GM12892 (cell line): Measurements from ENCODE around the gene MFN1. TPM values are rescaled to one million over a fixed set of nuclear protein-coding genes. Genes with fewer than 3 reads are reported as not detected.
A peak's percentile ranks its signal among the peaks of the same experiment; 100 is the strongest.
"Not testable (repeated sequence)": the region's sequence is repeated elsewhere in the genome, so short reads cannot be mapped to it uniquely, and the experiment has no call there.

Source experiments
- DNase-seq: peaks from one replicate; pipeline ENCODE4 v3.0.0; 2011; ENCODE audit not compliant: insufficient read length
- FAIRE-seq: peaks from 2 replicates; lab custom pipeline; 2011; peaks lifted over from hg19 to GRCh38; lab: Jason Lieb, UNC
- POLR2A ChIP-seq: IDR thresholded peaks from 2 replicates; pipeline ENCODE4 v1.6.1; 2011; ENCODE audit warnings: low read depth, low read length, control low read depth
- POLR2AphosphoS5 ChIP-seq: IDR thresholded peaks from 2 replicates; pipeline ENCODE4 v1.6.1; 2011; ENCODE audit warnings: low read depth, low read length, control low read depth
- TAF1 ChIP-seq: IDR thresholded peaks from 2 replicates; pipeline ENCODE4 v1.6.1; 2011; ENCODE audit warnings: low read depth, mild to moderate bottlenecking, control low read depth, low read length, borderline replicate concordance
- polyA plus RNA-seq: library from polyadenylated mRNA; unstranded; fragments of >200 nt; gene quantifications from one replicate; pipeline ENCODE4 v1.2.1, GENCODE V29; 2012; ENCODE audit warnings: missing spikeins, inconsistent platforms; ENCODE audit not compliant: missing spikeins

Gene MFN1
- 48.0 TPM for polyA plus RNA-seq

DNA sequence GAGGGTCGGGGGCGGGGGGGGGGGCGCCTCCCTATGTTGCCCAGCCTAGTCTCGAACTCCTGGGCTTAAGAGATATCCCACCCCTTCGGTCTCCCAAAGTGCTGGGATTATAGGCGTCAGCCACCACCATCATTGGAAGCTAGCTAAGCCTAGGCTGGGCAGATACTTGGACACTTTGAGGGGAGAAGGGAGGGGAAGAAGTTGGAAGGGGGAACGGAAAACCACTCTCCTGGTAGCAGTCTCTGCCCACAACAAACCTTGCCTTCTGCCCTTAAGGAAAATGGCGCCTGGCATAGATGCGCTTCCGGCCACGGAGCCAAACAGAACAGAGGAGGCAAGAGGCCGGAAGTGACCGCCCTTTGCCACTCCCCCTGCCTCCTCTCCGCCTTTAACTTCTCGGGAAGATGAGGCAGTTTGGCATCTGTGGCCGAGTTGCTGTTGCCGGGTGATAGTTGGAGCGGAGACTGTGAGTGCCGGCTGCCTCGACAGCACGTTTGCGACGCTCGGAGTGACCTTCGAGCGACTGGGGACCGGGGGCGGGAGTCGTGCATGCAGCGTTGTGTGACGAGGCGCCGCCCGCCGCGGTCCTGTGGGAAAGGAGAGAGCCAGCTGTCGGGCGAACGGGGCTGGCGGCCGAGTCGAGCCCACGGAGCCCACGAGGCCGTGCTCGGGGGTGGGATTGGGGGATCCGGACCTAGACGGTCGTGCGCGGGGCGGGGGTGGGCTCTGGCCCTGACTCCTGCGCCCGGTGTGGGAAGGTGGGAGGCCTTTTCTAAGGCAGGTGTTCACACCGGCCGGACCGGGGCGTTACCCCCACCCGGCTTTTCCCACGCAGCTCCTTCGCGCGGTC is at the start of gene MFN1:
Gene MFN1, plus strand, starts transcription at position 365 of the 850 bp plus-strand sequence. CDS start 1,143 bp downstream, outside the sequence.
- TF ChIP-seq TAF1: 0 out of 2 replicates have a peak, but pooled peaks have one; percentile 35
- TF ChIP-seq POLR2A: peak; percentile 92
- peak; percentile 84 for TF ChIP-seq POLR2AphosphoS5
- DNase-seq (peak; percentile 75), FAIRE-seq (peak; percentile 100)

DNA sequence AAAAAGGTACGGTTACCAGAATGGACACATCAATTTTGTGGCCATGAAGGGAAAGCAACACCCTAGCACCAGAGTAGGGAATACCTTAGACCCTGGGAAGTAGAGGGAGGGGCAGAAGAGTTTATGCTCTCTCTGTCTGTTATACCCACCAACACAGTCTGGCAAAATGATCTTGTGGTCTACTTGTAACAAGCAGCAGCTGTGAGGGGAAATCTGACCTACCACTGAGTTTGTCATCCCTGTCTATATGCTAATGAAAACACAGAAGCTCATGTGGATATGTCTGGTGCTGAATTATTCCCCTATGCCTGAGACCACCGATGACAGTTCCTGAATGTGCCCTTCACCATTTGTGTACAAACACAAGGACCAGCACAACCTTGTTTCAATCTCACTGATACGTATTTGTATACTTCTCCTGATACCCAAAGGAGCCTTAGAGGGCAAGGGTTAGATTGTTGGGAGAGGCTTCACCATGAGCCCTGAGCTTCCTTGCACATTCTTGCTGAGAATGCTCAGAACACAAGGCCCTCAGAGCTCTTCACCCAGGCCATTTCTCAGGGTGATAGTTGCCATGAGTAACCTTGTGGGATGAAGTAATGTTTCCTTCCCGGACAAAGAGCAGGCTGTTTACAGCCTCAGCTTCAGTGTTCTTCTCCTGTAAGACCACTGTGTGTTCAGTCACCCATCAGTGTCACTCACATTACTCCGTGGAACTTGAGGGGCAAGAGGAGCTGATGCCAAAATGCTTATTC is 49.4 kb upstream of the MFN1 start:
- TF ChIP-seq POLR2AphosphoS5: no peak
- no peak for TF ChIP-seq TAF1
- TF ChIP-seq POLR2A: no peak
- FAIRE-seq: no peak
- DNase-seq: no peak

DNA sequence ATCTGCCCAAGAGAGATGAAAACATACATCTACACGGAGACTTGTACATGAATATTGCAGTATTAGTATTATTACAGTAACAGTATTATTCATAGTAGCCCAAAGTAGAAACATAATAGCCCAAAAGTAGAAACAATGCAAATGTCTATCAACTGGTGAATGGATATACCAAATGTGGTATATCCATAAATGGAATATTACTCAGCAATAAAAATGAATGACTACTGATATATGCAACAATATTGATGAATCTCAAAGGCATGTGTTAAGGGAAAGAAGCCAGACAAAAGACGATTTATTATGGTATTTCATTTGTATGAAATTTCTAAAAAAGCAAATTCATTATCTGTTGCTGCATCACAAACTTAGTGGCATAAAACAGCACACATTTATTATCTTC is 48.2 kb upstream of the MFN1 start:
- FAIRE-seq (no peak), DNase-seq (no peak)
- TF ChIP-seq POLR2AphosphoS5 (no peak), TAF1 (no peak), POLR2A (no peak)

DNA sequence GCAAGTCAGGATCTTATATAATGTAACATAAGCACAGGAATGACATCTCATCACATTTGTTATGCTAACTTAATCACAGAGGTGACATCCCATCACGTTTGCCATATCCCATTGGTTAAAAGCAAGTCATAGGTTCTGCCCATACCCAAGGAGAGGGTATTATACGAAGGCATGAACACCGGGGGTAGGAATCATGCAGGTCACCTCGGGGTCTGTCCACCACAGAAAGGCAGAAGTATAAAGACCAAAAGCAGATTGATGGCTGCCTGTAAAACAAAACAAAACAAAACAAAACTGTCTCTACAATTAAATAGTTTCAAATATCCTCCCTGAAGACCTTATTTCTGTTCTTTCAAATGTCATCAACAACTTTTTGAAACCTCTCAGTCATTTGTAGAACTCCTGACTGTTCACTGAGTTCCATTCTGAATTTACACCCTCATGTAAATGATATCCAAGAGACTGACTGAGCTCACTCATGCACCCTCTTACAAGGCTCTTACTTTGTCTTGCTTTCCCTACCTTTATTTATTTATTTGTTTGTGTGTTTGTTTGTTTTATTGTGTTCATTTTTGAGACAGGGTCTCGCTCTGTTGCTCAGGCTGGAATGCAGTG is 47.4 kb upstream of the MFN1 start:
- TF ChIP-seq TAF1 (no peak), POLR2AphosphoS5 (no peak), POLR2A (no peak)
- FAIRE-seq (peak; percentile 91), DNase-seq (no peak)

DNA sequence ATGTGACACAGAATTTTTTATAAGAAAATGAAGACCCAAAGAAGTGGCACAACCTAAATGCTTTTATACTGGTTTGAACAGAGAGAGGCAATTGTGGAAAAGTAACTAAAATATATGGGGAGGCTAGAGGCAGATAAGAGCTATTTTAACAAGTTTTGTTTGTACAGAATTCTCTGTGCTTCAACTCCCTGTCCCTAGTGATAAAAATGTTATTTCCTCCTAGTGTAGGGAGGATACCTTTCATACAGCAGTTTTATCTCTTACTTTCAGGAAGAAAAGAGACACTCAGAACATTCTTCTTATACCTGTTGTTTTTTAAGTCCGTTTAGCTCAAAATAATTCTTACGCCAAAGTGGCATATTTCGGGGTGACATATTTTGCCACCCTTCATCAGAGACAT is 45.9 kb upstream of the MFN1 start:
- TF ChIP-seq POLR2AphosphoS5 (no peak), TAF1 (no peak), POLR2A (no peak)

DNA sequence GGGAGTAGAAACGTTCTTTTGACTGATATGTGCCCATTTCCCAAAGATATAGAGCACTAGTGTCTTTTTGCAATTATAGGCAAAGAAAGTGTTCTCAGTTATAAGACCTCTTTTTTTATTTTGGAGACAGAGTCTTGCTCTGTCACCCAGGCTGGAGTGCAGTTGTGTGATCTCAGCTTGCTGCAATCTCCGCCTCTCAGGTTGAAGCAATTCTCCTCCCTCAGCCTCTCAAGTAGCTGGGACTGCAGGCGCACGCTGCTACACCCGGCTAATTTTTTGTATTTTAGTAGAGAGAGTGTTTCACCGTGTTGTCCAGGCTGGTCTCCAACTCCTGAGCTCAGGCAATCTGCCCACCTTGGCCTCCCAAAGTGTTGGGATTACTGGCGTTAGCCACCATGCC is 45.4 kb upstream of the MFN1 start:
- DNase-seq (no peak), FAIRE-seq (no peak)
- TF ChIP-seq TAF1 (no peak), POLR2A (no peak), POLR2AphosphoS5 (no peak)

More for the DNA sequence above, 45.9 kb upstream of the MFN1 start:
- no peak for DNase-seq
- no peak for FAIRE-seq

DNA sequence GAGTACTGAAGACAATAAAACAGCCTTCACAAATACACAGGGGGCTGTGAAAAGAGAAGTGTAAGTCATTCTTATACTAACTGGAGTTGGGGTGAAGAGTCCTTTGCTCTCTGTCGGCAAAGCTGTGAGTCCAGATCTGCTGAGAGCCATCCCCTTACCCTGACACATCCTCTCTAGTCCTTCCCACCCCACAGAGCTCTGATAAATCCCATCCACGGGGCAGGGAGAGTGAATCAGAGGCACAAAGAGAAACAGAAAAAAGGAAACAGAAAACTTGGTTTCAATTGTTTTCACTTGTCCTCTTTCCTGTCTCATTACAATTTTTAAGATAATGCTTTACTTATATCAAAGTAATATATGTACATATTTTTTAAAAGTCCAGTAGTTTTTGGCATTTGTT is 42.9 kb upstream of the MFN1 start:
- no peak for FAIRE-seq
- no peak for TF ChIP-seq POLR2AphosphoS5
- no peak for TF ChIP-seq TAF1
- TF ChIP-seq POLR2A: no peak
- DNase-seq: no peak

DNA sequence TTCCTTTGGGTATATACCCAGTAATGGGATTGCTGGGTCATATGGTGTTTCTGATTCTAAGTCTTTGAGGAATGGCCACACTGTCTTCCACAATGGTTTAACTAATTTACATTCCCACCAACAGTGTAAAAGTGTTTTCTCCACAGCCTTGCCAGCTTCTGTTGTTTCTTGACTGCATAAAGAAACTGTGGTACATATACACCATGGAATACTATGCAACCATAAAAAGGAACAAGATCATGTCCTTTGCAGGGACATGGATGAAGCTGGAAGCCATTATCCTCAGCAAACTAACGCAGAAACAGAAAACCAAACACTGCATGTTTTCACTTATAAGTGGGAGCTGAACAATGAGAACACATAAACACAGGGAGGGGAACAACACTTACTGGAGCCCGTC is 40.1 kb upstream of the MFN1 start:
- DNase-seq, FAIRE-seq: not testable (repeated sequence)

DNA sequence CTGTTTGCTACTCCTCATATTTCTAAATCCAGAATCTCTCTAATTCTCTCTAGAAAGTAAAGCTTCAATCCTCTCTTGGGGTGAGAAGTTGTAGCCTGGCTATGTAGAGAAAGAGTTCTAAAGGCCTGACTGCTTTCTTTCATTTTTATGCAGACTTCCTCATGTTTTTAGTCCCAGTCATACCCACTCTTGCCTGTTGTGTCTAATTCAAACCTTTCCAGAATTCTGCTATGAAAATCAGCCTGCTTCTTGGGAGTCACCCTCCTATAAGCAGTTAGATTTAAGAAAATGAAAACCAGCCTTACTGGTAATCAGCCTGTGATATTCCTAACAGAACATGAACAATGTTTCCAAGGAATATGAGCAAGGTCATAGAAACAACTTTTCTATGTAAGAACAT is 39.5 kb upstream of the MFN1 start:
- no peak for DNase-seq
- no peak for FAIRE-seq
- TF ChIP-seq TAF1: no peak
- no peak for TF ChIP-seq POLR2AphosphoS5
- TF ChIP-seq POLR2A: no peak

DNA sequence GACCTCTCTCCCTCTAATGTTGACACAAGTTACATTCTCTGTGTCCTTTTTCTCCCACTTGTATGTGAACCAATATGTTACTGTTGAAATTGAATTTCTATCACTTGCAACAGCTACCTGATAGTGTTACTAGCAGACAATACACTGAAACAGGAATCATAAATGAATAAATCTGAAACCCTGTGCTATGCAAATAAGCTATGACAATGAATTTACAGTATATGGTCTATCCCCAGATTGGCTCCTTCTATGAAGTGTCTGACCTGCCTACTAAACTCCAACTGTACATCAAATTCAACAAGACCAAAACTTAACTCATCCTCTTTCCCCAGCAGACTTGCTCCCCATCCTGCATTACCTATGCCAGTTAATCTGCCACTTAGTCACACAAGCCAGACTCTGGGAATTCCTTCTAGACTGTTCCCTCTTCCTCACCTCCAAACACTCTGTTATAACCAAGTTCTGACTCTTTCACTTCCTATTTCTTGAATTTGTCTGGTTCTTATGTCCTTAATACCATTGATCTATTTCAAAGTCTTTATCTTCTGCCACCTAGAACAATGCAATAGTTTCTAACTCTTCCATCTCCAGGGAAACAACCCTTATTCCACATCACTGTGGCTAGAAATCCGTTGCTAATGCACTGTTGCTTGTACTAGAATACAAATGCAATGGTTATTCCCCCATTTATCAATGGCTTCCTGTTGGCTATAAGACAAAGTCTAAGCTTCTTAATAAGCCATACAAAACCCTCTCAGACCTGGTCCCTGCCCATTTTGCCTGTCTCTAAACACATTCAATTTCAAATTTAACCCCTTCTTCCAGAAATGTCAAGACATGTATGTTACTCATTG is 38.1 kb upstream of the MFN1 start:
- DNase-seq (no peak), FAIRE-seq (peak; percentile 85)
- no peak for TF ChIP-seq TAF1
- TF ChIP-seq POLR2A: no peak
- no peak for TF ChIP-seq POLR2AphosphoS5
